HL-60/S4 treated with phorbol 12-myristate 13-acetate at 8.2 ng/mL for 4 days and 3 days (cell line): ENCODE results near the gene STOM.

Experiments used
- in situ Hi-C: fragments of 300-500 bp; cut with MboI; formaldehyde crosslinking; loops from 2 replicates; pipeline ENCODE4 v1.15.0; 2022; ENCODE audit warnings: low sequenced_read_pairs

Gene STOM

DNA sequence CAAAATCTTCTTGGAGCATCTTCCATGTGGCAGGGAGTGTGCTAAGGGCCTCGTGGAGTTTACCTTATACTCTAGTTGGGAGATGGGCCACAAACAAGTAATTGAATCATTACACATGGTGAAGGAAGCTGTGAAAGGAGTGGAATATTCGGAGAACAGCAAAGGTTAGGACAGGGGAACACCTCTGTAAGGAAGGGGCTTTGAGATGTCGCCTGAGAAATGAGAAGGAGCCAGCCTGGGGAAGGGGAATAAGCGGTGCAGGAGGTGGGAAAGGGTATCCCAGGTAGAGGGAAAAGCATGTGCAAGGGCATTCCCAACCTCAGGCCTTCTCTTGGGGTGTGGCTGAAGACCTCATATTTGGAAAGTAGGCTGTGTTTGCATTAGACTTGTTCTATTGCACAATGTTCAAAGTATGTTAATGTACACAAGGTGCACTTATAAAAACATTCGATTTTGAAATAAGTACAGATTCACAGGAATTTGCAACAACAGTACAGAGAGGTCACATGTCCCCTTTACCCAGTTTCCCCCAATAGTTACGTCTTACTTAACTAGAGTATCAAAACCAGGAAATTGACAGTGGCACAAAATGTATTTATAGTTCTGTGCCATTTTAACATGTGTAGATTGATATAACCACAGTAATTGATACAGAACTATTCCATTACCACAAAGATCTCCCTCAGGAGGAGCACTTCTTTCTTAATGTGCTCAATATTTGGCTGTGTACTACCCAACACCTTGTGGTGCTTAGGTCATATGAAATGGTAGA is 2.4 kb upstream of the STOM start:
- in situ Hi-C loops, result no loop called here

GRCh38 chr9:121371495-121372061 is 1.5 kb upstream of the STOM start:
- in situ Hi-C loops, result no loop called here

DNA sequence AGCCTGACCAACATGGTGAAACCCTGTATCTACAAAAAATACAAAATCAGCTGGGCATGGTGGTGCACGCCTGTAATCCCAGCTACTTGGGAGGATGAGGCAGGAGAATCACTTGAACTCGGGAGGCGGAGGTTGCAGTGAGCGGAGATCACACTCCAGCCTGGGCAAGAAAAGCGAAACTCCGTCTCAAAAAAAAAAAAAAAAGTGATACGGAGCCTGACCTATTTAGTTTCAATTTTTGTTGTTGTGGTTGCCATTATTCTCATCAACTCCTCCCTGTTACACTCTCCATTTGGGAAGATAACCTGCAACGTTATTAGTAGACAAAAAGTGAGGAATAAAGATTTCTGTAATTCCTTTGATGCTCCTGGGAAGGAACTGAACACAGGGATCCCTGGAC is 1.3 kb downstream of the STOM start:
- in situ Hi-C loops, result no loop called here

DNA sequence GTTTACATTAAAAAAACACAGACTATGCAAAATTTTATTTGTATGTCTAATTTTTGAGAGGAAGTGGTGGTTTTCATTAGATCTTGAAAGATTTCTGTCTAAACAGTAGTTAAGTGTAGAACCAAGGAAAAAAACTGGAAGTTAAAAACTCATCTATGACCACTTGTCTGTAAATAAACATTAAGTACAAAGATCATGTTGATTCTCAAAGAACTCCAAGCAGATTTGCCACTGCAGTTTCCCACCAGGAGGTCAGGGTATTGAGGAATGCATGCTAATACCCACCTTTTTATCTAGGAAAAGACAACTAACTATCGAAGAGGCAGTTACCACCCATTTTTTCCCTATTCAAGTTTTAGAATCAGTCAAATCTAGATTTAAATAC is 1.9 kb downstream of the STOM start:
- in situ Hi-C loops, result no loop called here

DNA sequence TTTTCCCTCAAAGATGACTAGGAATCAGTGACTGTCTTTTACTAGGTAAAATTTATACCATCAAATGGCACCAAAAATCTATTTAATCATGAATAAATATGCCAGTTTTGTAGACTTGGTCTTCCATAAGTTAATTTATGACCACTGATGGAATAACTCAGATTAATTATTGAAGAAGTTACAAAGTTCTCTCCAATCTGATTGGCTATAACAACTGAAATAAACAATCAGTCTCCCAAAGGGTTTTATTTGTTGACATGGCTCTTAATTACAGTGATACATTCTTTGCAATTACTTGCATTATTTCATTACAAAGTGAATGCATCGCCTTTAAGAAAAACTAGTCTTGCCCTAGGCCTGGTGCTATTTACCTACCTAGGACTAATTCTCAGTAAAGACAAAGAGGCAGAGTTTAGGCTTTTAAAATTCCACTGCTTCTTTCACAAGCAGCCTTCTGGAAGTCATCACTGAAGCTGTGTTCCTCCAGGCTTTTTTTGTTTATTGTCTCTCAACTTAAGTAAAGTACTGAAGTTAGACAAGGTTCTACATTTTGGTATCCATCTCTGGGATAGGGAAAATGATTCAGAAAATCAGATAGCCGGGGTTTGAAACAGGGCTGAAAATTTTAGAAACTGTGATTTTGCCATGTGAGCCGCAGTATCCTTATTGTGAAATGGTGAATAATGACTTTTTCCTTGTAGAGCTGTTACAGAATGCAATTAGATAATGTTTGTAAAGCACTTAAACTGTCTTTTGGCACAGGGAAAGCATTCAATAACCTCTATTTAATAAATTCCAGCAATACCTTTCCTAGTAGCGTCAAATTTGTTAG is 2.5 kb downstream of the STOM start:
- in situ Hi-C loops, result no loop called here

DNA sequence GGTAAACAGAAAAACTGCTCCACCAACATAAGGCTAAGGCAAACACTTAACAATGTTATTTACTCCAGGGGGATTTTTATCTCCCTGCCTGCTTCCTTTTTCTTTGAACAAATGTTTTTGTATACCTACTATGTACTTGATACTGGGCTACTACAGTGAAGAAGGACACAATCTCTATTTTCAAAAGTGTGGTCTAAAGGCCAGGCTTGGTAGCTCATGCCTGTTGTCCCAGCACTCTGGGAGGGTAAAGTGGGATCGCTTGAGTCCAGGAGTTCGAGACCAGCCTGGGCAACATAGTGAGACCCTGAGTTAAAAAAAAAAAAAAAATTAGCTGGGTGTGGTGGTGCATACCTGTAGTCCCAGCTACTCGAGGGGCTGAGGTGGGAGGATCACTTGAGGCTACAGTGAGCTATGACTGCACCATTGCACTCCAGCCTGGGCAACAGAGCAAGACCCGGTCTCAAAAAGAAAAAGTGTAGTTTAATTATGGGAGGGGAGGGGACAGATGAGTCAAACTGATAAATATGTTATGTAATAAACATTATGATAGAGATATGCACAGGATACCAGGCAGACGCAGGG is 3.3 kb downstream of the STOM start:
- in situ Hi-C loops, result no loop called here

DNA sequence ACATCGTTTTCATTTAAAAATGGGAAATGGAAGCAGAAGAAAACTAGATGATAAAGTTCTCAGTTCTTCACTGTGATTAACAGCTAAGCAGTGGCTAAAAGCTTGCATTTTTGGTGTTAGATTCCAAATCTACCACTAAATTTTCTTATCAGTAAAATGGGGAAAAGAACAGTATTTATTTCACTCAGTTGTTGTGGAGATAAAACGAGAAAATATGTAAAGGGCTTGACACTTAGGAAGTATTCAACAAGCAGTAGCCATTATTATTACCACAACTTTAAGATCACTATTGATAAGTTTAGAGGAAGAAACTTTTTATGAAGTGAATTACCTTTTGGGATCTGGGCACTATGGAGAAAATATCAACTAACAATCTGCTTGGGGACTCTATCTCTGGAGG is 4.5 kb downstream of the STOM start:
- in situ Hi-C loops, result no loop called here

- in situ Hi-C loops, result no loop called here
Observed at GRCh38 chr9:121364886-121365285, 5.2 kb downstream of the STOM start.

GRCh38 chr9:121364077-121364476 is 6.0 kb downstream of the STOM start:
- in situ Hi-C loops, result no loop called here

- in situ Hi-C loops, result no loop called here
Observed at GRCh38 chr9:121363622-121363961, 6.5 kb downstream of the STOM start.

DNA sequence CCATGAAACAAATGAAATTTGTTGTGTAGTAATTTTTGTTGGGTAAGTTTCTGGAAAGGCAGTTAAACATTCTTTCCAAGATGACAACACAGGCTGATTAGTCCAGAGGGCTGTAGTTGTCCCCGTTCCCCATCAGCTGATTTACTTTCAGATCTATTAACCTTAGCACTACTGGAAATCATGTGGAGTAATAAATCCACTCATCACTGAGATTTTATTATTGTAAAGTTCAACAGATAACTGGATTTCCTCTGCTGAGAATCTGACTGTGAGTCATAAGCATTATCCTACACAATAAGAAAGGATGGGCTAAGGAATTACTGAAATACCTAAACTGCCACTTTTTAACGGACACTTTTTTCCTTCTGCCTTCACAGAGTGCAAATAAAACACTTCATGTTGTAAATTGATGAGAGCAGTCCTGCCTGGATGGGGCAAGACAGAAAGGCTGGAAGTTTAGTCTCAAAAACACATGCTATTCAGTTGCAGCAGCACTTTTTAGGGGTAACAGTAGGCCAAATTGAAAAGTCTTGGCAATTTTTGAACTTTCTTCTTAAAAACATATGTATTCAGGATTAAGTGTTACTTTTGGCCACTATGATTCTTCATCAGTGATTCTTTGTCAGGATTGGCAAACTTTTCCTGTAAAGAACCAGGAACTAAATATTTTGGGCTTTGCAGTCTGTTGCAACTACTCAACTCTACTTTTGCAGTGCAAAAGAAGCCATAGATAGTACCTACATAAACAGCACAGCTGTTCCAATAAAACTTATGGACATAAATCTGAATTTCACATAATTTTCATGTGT is 7.0 kb downstream of the STOM start:
- in situ Hi-C loops, result no loop called here

- in situ Hi-C loops, result no loop called here
Observed at GRCh38 chr9:121360601-121361374, 9.3 kb downstream of the STOM start.

GRCh38 chr9:121359351-121360294 is 10.4 kb downstream of the STOM start:
- in situ Hi-C loops, result no loop called here

- in situ Hi-C loops, result no loop called here
Observed at GRCh38 chr9:121358751-121359150, 11.3 kb downstream of the STOM start.

DNA sequence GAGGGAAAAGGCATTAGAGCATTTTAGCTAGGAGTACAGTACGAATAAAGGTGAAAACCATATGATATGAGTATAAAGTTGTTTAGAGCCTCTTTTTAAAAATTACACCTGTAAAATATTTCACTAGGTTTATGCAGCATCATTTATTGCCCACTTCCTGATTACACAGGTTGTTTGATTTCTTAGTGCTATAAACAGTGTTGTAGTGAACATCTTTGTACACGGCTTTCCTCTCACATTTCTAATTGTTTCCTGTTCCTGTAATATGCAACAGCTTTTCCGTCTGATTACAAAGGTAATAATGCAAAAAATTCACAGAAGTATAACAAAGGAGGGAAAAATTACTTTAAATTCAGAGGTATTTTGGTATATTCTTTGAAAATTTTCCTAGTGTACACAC is 13.0 kb downstream of the STOM start:
- in situ Hi-C loops, result no loop called here

- in situ Hi-C loops, result no loop called here
Observed at GRCh38 chr9:121354762-121355161, 15.3 kb downstream of the STOM start.

GRCh38 chr9:121354141-121354540 is 15.9 kb downstream of the STOM start:
- in situ Hi-C loops, result no loop called here

DNA sequence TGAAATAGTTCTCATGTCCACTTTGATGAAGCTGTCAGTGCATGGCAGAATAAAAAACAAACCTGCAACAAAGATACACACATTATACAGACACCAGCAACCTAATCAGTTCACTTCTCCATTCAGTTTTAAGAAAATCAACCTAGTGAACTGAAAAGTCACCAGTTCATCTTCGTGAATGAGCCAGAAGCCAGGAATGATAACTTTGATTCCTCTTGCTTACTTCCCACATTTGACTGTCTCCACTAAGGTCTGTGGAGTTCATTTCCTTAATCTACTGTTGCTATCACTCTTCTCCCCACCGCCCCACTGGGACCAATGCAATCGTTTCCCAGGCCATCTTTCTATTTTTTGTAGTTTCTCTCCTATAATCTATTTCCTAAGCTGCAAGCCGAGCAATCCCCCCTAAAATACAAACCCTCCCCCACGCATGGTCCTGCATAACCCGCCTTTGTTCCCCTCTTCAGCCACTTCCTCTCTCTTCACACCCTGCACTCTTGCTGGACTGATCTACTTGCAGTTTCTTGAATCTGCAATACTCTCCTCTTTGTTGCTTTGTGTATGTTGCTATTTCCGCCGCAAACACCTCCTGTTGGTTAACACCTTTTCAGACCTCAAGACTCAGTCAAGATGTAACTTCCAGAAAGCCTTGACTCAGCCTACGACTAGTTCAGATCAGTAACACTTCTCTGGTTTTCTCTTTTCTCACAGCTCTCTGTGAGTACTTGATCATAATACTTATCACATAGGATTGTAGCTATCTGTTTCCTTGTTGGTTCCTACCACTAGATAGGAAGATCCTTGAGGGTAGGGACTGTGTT is 16.6 kb downstream of the STOM start:
- in situ Hi-C loops, result no loop called here
